ENCODE measurements around the gene LHFPL3. TPM values are rescaled to one million over a fixed set of nuclear protein-coding genes. Genes with fewer than 3 reads are reported as not detected.

The LHFPL3 gene
- total and polyA plus RNA-seq, 2 experiments from 2014 or later, result 0.24 TPM; not detected in 1

GRCh38 chr7:104414216-104414615 is 85.8 kb downstream of the LHFPL3 start:
- Histone ChIP-seq H3K4me3 (no peak overlapping the region), H3K4me2 (no peak overlapping the region), H3F3A (replicated peaks; ENCODE audit: low read depth) (no peaks in the 10 kb centered on the region), H3K27me3 (ENCODE audit: insufficient read depth) (no peaks in the 10 kb centered on the region), H3K4me1 (ENCODE audit: insufficient read depth) (no peaks in the 10 kb centered on the region), H2AFZ (no peak overlapping the region), H3K9me2 (ENCODE audit: insufficient read depth) (no peaks in the 10 kb centered on the region), H3K36me3 (ENCODE audit: insufficient read depth) (no peaks in the 10 kb centered on the region), H3K79me2 (replicated peaks; ENCODE audit: insufficient read depth) (no peaks in the 10 kb centered on the region), H4K20me1 (replicated peaks; ENCODE audit: insufficient read depth) (no peaks in the 10 kb centered on the region), H3K27ac (ENCODE audit: low read depth) (no peak overlapping the region)
- H3K9me3 Mint-ChIP-seq, result no peaks in the 10 kb centered on the region
- no peak overlapping the region for H3K4me3 Mint-ChIP-seq
- H3K27me3 Mint-ChIP-seq (ENCODE audit: insufficient read depth, low read depth, poor library complexity), result no peaks in the 10 kb centered on the region
- DNase-seq (ENCODE audit: low spot score) (no peak), ATAC-seq (no peak)
- H3K4me1 Mint-ChIP-seq, result peaks cover 10% of the 10 kb centered on the region
- H3K36me3 Mint-ChIP-seq (ENCODE audit: low read depth), result no peaks in the 10 kb centered on the region
- TF ChIP-seq CTCF (conservative IDR thresholded peaks at IDR 0.05; ENCODE audit: low read depth in 2 of 2), result no peak
- TF ChIP-seq ZNF462 (CRISPR knock-in tag; IDR thresholded peaks at IDR 0.05), result no peak
- no peak for TF ChIP-seq STAT1 (IDR thresholded peaks at IDR 0.05; ENCODE audit: unreplicated experiment)
- no peak for TF ChIP-seq REST (IDR thresholded peaks at IDR 0.05; ENCODE audit: unreplicated experiment)
- no peak for TF ChIP-seq ZNF114 (CRISPR knock-in tag; IDR thresholded peaks at IDR 0.05)
- no peak for TF ChIP-seq EZH2 (IDR thresholded peaks at IDR 0.05; ENCODE audit: low read depth, unreplicated experiment)
- no peak for TF ChIP-seq NANOG (IDR thresholded peaks at IDR 0.05; ENCODE audit: borderline replicate concordance)
- TF ChIP-seq POLR2AphosphoS5 (IDR thresholded peaks at IDR 0.05; ENCODE audit: low read depth), result no peak
- TF ChIP-seq ETS1 (IDR thresholded peaks at IDR 0.05), result no peak
- TF ChIP-seq JUNB (IDR thresholded peaks at IDR 0.05; ENCODE audit: unreplicated experiment), result no peak
- TF ChIP-seq CREB1 (CRISPR knock-in tag; IDR thresholded peaks at IDR 0.05; ENCODE audit: low read depth), result no peak
- no peak overlapping the region for H3K27ac Mint-ChIP-seq
